GM19467 (cell line): ENCODE data around the gene EIF4E.
"Not testable (repeated sequence)": the region's sequence is repeated elsewhere in the genome, so short reads cannot be mapped to it uniquely, and the experiment has no call there.

Experiments used
- ATAC-seq: cut with Tn5 transposase; IDR thresholded peaks from one replicate; pipeline ENCODE4 v1.9.1; 2021; ENCODE audit warnings: mild to moderate bottlenecking, moderate library complexity; ENCODE audit not compliant: unreplicated experiment

The EIF4E gene

GRCh38 chr4:98934851-98935250 lies 5.9 kb upstream of the EIF4E start:
- not testable (repeated sequence) for ATAC-seq

- no peak for ATAC-seq
Measured at GRCh38 chr4:98932539-98932938, 3.6 kb upstream of the EIF4E start.

- no peak for ATAC-seq
Measured at GRCh38 chr4:98930311-98930865, 1.5 kb upstream of the EIF4E start.

DNA sequence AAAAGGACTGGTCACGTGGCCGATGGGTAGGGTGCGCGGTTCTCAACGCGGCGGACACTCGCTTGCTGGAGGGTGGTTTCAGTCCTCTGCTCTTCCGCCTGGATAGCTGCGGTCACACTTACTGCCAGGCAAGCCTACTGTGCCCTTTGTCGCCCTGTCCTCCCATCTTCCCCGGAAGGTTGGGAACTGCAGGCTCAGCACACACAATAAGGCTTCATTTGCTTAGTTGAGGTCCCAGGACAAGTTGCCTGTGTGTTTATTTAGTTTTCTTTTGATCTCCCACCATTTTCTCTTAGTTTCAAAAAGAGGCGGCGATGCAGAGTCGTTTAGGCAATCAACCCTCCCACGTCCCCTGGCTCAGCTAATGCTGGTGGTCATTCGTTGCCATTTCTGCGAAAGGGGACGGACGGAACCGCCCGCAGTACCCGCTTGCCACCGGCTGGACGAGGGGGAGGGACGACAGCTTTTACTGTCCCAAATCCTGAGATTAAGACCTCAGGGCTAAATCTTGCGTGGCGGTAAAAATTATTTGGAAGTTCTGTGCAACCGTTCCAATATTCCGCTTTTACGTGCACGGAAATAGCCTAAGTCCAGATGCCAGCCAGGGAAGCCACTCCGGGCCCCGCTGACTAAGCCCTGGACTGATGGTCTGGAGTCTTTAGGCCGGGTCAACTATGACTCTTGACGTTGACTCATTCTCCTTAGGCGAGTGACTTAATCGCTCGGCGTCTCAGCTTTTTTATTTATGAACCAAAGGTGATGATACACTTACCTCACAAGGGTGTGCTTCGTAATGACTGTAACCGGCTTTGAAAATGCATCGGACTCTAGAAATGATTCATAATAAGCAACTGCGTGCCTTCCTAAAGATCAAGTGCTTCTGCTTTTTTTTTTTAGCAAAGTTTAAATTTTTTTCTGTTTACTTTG lies 671 bp upstream of the EIF4E start:
- ATAC-seq, result peak; percentile 42

- peak; percentile 37 for ATAC-seq
Measured at GRCh38 chr4:98928131-98928504, 815 bp downstream of the EIF4E start.

- ATAC-seq, result not testable (repeated sequence)
Measured at GRCh38 chr4:98926257-98926656, 2.7 kb downstream of the EIF4E start.

- ATAC-seq, result no peak
Measured at GRCh38 chr4:98921292-98921691, 7.6 kb downstream of the EIF4E start.

GRCh38 chr4:98919996-98920395 lies 8.9 kb downstream of the EIF4E start:
- no peak for ATAC-seq

GRCh38 chr4:98910728-98911127 lies 18.2 kb downstream of the EIF4E start:
- ATAC-seq, result not testable (repeated sequence)

DNA sequence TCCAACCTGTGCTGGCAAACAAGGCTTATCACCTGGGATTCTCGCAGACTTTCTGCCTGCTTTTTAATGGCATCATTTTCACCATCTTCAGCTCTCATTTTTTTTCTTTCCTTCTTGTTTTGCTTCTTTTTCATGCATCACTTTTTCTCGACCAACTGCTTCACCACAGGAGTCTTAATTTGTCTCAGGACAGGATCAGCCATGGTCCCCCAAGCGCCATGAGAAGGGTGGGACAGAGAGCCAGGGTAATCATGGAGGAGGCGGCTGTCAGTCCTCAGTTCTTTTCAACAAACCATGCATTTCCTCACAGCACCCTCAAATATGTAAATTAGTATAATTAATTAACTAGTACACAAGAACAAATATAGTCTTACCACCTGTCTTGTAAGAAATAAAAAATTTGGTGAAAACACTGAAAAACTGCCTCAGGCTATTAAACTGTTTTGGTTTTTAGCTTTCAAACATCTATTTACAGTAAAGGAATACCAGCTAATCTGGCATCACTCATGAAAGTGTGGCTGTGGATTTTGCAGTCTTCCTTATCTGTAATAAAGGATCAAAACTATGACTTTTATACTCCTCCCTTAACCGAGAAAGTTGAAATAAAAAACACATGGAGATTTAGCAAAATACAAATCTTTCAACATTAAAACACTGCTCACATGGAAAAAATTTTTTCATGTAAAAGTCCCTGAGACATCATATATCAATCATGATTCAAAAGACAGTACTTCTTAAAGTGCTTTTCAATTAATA lies 19.1 kb downstream of the EIF4E start:
- no peak for ATAC-seq

DNA sequence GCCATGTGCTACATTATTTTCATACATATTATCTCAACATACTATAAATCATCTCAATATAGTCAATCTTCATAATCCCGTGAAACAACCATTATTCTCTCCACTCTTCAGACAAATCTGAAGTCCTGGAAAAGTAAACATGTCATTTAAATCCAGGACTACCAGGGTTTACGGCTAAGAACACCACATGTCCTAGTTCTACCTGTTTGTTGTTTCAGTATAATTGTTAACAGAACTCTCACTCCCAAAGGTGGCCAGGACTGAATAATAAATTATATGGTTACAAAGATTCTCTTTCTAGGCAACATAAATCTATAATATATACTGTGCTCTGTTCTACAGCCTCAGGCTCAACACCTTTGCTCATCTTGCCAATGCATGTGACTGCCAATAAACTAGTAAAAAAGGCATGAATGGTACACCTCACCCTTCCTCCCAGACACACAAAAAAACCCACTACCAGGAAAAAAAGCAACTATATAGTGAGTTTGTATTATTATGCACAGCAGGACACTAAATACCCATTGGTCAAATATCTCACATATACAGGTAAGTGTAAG lies 20.1 kb downstream of the EIF4E start:
- no peak for ATAC-seq

- ATAC-seq, result no peak
Measured at GRCh38 chr4:98908182-98908581, 20.8 kb downstream of the EIF4E start.

- ATAC-seq, result no peak
Measured at GRCh38 chr4:98905839-98906238, 23.1 kb downstream of the EIF4E start.

DNA sequence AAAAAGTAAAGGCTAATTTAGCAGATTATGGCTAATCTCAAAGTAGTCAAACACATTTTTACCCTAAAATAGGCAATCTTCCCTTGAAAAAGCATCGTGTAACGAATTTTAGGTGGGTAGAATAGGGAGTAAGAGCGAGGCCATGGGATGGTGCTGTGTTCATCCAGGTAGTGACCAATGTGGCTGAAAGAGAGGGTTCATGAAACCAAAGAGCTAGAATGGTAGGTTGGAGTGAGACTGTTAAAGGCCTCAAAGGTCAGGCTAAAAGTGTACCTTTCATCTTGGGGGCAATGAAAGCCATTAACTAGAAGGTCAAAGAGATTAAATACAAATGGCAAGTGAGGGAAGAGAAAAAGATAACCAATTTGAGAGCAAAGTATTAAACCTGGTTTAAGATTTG lies 23.6 kb downstream of the EIF4E start:
- ATAC-seq, result no peak

GRCh38 chr4:98903963-98904362 lies 25.0 kb downstream of the EIF4E start:
- no peak for ATAC-seq

GRCh38 chr4:98903561-98903960 lies 25.4 kb downstream of the EIF4E start:
- ATAC-seq, result no peak

GRCh38 chr4:98899277-98899676 lies 29.7 kb downstream of the EIF4E start:
- no peak for ATAC-seq

DNA sequence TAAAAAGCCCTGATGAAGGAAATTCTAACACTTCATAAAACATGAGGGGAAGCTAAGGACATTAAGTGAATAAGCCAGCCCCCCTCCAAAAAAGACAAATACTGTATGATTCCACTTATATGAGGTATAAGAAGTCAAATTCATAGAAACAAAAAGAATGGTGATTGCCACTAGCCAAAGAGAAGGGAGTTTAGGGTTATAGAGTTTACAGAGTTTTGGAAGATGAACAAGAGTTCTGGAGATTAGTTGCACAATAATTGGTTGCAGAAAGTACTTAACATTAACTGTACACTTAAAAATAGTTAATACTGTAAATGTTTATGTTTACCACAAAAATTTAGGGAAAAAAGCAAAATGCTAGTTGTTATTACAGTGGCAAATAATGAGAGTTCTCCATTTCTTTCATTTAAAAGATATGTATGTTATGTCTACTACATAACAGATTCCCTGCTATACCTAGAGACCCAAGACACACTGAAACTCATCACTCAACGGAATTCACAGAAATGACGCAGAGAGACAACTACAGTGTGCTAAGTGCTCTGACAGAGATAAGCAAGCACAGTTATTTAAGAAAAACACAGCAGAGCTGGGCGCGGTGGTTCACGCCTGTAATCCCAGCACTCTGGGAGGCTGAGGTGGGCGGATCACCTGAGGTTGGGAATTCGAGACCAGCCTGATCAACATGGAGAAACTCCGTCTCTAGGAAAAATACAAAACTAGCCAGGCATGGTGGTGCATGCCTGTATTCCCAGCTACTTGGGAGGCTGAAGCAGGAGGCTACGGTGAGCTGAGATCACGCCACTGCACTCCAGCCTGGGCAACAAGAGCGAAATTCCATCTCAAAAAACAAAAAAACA lies 37.2 kb downstream of the EIF4E start:
- ATAC-seq, result no peak

GRCh38 chr4:98890702-98891455 lies 38.1 kb downstream of the EIF4E start:
- ATAC-seq, result no peak

- no peak for ATAC-seq
Measured at GRCh38 chr4:98887145-98887544, 41.8 kb downstream of the EIF4E start.
